WERI-Rb-1 (cell line): ENCODE results near the gene ANXA5.

Experiments used
- DNase-seq: peaks from one replicate; pipeline ENCODE4 v3.0.0-alpha.2; 2020
- H3K27ac ChIP-seq: fragments of 250-450 bp; sonication (Bioruptor Pico); 2 replicates; pipeline ENCODE4 v1.5.1; 2020; ENCODE audit warnings: mild to moderate bottlenecking, moderate library complexity
- H3K27me3 ChIP-seq: fragments of 250-450 bp; sonication (Bioruptor Pico); 2 replicates; pipeline ENCODE4 v1.5.1; 2021; ENCODE audit warnings: mild to moderate bottlenecking, low read depth, moderate library complexity; ENCODE audit not compliant: insufficient read depth, severe bottlenecking
- H3K36me3 ChIP-seq: fragments of 250-450 bp; sonication (Bioruptor Pico); 2 replicates; pipeline ENCODE4 v1.5.1; 2020; ENCODE audit warnings: mild to moderate bottlenecking, moderate library complexity
- H3K4me3 ChIP-seq: 2 replicates; pipeline ENCODE4 v1.5.1; 2011; ENCODE audit warnings: low read depth, mild to moderate bottlenecking, control low read depth, low read length
- H3K9me3 ChIP-seq: fragments of 250-450 bp; sonication (Bioruptor Pico); 2 replicates; pipeline ENCODE4 v1.5.1; 2021; ENCODE audit warnings: mild to moderate bottlenecking, moderate library complexity; ENCODE audit not compliant: severe bottlenecking
- TF ChIP-seq, protein P1 (sequence below): IDR thresholded peaks from 2 replicates; pipeline ENCODE4 v1.5.1; 2011; ENCODE audit warnings: low read depth, mild to moderate bottlenecking, control low read depth, inconsistent platforms, low read length

The ANXA5 gene

GRCh38 chr4:121655320-121656268 is 41.2 kb downstream of the ANXA5 start:
- no peaks in the 10 kb centered on the region for H3K36me3 ChIP-seq
- DNase-seq = no peak
- H3K27ac ChIP-seq = no peak overlapping the region
- H3K9me3 ChIP-seq = peaks cover 2% of the 10 kb centered on the region
- no peak overlapping the region for H3K4me3 ChIP-seq
- TF ChIP-seq, protein P1, sequence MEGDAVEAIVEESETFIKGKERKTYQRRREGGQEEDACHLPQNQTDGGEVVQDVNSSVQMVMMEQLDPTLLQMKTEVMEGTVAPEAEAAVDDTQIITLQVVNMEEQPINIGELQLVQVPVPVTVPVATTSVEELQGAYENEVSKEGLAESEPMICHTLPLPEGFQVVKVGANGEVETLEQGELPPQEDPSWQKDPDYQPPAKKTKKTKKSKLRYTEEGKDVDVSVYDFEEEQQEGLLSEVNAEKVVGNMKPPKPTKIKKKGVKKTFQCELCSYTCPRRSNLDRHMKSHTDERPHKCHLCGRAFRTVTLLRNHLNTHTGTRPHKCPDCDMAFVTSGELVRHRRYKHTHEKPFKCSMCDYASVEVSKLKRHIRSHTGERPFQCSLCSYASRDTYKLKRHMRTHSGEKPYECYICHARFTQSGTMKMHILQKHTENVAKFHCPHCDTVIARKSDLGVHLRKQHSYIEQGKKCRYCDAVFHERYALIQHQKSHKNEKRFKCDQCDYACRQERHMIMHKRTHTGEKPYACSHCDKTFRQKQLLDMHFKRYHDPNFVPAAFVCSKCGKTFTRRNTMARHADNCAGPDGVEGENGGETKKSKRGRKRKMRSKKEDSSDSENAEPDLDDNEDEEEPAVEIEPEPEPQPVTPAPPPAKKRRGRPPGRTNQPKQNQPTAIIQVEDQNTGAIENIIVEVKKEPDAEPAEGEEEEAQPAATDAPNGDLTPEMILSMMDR = no peak
- H3K27me3 ChIP-seq = no peaks in the 10 kb centered on the region

GRCh38 chr4:121654738-121655137 is 42.0 kb downstream of the ANXA5 start:
- TF ChIP-seq, protein P1 = no peak
- Histone ChIP-seq H3K27me3 (no peaks in the 10 kb centered on the region), H3K36me3 (no peaks in the 10 kb centered on the region), H3K4me3 (no peak overlapping the region), H3K27ac (no peak overlapping the region), H3K9me3 (peaks cover 4% of the 10 kb centered on the region)
- no peak for DNase-seq

- Histone ChIP-seq H3K27ac (no peak overlapping the region), H3K4me3 (no peak overlapping the region), H3K36me3 (no peaks in the 10 kb centered on the region), H3K27me3 (no peaks in the 10 kb centered on the region), H3K9me3 (peaks cover 4% of the 10 kb centered on the region)
- TF ChIP-seq, protein P1 = no peak
- no peak for DNase-seq
Measured at GRCh38 chr4:121653986-121654385, 42.8 kb downstream of the ANXA5 start.

DNA sequence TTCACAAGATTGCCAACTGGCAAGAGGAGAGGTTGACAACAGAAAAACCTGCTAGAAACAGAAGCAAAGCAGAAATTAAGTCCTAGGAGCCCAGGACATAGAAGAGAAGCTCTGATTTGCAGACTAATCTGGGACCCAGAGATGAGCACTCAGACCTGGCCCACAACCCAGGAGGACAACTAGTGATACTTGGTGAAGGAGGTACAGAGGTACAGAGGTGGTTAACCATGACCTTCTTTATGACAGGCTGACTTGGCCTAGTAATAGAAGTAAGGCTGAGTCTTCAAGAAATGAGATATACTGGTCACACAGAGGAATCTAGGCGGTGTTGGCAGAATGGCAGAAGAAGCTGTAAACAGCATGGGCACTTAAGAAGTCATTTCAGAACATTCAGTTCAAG is 43.6 kb downstream of the ANXA5 start:
- Histone ChIP-seq H3K36me3 (no peaks in the 10 kb centered on the region), H3K27ac (no peak overlapping the region), H3K4me3 (no peak overlapping the region), H3K27me3 (no peaks in the 10 kb centered on the region), H3K9me3 (peaks cover 4% of the 10 kb centered on the region)
- no peak for DNase-seq
- TF ChIP-seq, protein P1 = no peak

GRCh38 chr4:121651597-121651996 is 45.2 kb downstream of the ANXA5 start:
- TF ChIP-seq, protein P1 = no peak
- no peak for DNase-seq
- no peak overlapping the region for H3K4me3 ChIP-seq

More at GRCh38 chr4:121651597-121651996, 45.2 kb downstream of the ANXA5 start:
- Histone ChIP-seq H3K27me3 (no peaks in the 10 kb centered on the region), H3K36me3 (no peaks in the 10 kb centered on the region), H3K9me3 (peaks cover 4% of the 10 kb centered on the region), H3K27ac (no peak overlapping the region)
